Stimulated activated CD4-positive, alpha-beta T cell treated with anti-CD3 and anti-CD28 coated beads, Interleukin-12 subunit alpha, Interleukin-12 subunit beta, amount 100 ng/mL, for 4 hours (primary cell): ENCODE measurements around the gene SLC1A4.
"Not testable (repeated sequence)": the region's sequence is repeated elsewhere in the genome, so short reads cannot be mapped to it uniquely, and the experiment has no call there.

Experiments
- DNase-seq: peaks from one replicate; pipeline ENCODE4 v3.0.0-alpha.2; 2020

The SLC1A4 gene

DNA sequence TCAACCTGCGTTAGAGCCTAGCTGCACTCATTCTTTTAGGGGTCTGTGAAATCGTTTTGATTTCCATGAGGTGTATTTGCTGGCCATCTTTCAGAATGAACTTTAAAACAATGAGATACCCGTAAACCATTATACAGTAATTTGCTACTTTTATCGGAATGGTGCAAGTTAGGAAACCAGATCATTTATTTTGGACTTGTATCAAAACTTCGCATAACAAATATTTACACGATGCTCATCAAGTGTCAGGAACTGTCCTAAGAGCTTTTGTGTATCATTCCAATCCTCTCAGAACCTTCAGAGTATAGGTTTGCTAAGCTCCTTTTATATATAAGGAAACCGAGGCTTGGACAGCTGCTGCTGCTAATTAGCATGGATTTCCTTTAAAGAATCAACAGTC lies 22.4 kb upstream of the SLC1A4 start:
- no peak for DNase-seq

DNA sequence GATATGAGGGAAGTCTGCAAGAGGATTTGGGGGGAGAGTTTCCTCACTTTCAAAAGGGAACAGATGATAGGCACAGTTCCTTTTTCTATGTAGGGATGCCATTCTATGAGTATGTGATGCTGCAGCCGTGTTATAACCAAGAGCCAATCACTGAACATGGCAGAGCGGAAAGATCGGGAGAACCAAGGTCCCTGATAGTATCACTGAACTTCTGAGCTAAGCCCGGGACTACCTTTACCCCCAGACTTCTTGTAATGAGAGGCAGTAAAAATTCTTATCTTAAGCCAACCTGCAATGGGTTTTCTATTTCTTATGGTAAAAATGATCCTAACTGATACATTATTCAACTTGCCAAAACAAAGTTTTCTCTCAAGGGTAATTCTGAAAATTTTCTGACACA lies 21.6 kb upstream of the SLC1A4 start:
- no peak for DNase-seq

DNA sequence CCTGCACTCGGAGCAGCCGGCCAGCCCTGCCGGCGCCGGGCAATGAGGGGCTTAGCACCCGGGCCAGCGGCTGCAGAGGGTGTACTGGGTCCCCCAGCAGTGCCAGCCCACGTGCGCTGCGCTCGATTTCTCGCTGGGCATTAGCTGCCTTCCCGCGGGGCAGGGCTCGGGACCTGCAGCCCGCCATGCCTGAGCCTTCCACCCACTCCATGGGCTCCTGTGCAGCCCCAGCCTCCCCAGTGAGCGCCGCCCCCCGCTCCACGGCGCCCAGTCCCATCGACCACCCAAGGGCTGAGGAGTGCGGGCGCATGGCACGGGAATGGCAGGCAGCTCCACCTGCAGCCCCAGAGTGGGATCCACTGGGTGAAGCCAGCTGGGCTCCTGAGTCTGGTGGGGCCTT lies 20.1 kb upstream of the SLC1A4 start:
- not testable (repeated sequence) for DNase-seq

DNA sequence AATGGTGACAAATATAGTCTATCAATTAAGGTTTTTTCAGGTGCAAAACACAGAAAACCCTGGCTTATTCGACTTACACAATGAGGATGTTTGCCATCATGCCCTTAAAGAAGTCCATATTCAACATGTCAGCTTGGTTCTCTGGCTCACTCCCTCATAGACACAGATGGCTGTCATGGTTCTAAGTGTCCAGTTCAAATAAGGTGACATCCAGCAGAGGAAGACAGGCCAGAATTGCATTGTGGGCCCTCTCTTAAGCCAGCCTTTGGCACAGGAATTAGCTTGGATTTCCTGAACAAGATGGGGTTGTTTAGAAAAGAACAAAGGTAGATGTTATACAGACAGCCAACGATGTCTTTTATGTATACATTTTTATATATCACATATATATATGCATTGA lies 18.7 kb upstream of the SLC1A4 start:
- no peak for DNase-seq

DNA sequence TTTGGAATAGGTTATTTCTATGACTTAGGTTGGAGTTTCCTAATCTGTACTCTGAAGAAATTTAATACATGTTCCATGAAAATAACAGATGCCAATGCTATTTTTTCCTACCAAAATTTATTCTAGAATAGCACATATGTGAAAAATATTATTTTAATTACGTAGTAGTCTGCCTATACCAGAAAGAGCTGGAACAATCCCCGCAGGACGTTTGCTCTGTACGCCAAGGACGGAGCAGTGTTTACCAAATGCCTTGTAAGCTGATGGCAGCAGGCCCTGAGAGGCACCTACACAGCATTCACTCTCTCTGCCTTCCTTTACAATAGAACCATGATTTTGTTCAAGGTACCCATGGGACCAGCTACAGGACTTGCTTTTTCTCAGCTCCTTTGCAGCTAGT lies 16.8 kb upstream of the SLC1A4 start:
- DNase-seq, result no peak

DNA sequence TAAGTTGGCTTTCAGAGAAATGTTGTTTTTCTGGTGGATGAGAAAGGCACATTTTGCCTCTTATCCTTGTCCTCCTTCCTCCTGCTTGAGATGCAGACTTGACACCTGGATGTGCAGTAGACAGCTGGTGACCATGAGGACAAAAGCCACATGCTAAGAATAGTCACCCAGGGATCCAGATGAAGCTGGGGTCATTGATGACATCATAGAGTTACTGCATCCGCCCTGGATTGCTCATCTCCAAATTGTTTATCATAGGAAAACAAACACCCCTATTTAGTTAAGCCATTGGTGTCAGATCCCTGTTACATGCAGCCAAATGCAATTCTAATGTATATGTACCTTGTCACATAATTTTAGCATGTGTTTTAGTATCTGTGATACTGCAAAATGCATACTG lies 16.3 kb upstream of the SLC1A4 start:
- no peak for DNase-seq

DNA sequence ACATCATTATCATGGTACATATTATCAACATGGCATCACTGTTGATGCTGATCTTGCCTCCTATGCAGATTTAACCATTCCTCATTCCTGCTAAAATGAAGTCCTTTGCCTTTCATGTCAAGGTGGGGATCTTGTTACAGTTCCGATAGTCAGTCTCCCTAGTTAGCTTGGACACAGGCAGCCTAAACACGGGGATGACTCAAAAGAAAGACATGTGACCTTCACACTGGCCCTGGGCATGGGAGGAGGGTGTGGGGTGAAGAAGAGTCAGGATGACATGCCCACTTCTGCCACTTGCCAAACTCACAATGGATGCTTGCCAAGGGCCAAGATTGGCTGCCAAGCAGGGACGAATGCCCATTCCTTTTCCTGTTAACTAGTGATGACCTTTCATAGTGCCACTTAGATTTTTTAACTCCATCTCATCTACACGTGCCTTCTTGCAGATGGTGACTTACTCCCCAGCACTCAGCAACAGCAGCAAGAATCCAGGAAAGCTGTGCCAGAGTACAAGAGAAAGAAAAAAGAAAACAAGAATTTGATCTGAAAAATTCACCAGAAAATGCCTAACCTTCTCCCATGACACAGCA lies 13.9 kb upstream of the SLC1A4 start:
- DNase-seq, result no peak

DNA sequence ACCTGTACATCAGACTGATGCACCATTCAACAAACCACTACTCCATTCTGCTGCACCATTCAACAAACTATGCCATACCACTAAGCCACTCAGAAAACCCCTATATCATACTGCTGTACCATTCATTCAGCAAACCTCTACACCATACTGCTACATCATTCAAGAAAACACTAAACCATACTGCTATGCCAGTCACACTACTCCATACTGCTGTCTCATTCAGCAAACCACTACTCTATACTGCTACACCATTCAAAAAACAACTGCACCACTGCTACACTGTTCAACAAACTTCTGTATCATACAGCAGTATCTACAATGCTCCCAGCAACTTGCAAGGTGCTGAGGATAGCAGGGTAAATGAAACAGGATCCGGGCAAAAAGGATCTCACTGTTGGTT lies 12.9 kb upstream of the SLC1A4 start:
- DNase-seq, result no peak

- no peak for DNase-seq
Measured at GRCh38 chr2:64978514-64979268, 10.5 kb upstream of the SLC1A4 start.

- DNase-seq, result no peak
Measured at GRCh38 chr2:64979744-64980143, 9.5 kb upstream of the SLC1A4 start.

DNA sequence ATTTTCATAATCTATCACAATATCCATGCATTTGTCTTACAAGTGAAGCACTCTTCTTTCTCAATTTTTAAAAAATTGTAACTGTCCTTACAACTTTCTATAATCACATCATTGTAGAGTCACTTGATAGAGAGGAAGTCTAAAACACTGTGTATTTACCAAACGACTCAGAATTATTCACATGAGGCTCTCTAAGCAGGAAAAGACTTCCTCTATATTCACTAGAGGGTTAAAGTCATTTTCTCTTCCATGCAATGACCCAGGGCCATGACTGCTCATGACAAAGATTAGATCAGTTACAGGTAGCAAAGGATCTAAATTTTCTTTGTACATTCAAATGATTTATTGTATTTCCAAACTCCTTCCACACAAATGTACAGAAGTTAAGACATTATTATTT lies 9.0 kb upstream of the SLC1A4 start:
- DNase-seq, result no peak

GRCh38 chr2:64982311-64982857 lies 6.8 kb upstream of the SLC1A4 start:
- no peak for DNase-seq

- no peak for DNase-seq
Measured at GRCh38 chr2:64982932-64983331, 6.3 kb upstream of the SLC1A4 start.

- no peak for DNase-seq
Measured at GRCh38 chr2:64985447-64985846, 3.8 kb upstream of the SLC1A4 start.

DNA sequence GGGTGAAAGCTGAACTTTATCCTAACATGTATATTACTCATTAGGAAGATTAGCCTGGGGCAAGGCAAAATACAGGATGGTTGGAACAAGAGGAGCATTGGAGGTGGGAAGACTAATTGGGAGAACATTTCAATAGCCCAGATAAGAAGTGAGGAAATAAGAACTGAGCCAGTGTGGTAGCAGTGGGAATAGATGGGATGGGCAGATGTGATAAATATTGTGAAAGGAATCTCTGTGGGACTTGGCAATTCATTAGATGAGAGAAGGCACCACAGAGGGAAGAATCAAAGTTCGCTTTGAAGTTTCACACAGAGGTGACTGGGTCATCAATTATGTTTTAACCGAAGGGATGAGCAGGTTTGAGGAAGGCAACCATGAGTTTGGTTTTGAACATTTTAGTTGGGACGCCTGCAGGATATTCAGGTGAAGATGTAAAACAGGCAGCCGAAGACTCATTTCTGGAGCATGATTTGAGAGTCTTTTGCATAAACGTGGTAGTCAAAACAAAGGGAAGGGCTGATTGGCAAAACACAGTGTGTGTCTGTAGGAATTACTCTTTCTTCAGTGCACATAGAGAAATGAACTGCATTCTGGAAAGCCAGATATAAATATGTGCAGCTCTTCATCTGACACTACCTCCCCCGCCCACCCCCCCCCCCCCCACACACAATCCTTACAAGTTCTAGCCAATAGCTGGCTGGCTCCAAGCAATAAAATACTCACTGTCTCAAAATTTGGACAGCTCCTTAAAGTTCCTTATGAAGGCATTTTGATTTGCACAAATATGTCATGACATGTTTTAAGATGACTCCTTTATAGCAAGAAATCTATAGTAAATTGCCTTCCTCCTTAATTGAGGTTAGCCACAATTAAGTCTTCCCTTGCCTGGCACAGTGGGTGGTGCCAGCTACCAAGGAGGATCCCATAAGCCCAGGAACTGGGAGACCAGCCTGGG lies 1.9 kb upstream of the SLC1A4 start:
- DNase-seq, result no peak

GRCh38 chr2:64987956-64988419 lies 1.2 kb upstream of the SLC1A4 start:
- no peak for DNase-seq

DNA sequence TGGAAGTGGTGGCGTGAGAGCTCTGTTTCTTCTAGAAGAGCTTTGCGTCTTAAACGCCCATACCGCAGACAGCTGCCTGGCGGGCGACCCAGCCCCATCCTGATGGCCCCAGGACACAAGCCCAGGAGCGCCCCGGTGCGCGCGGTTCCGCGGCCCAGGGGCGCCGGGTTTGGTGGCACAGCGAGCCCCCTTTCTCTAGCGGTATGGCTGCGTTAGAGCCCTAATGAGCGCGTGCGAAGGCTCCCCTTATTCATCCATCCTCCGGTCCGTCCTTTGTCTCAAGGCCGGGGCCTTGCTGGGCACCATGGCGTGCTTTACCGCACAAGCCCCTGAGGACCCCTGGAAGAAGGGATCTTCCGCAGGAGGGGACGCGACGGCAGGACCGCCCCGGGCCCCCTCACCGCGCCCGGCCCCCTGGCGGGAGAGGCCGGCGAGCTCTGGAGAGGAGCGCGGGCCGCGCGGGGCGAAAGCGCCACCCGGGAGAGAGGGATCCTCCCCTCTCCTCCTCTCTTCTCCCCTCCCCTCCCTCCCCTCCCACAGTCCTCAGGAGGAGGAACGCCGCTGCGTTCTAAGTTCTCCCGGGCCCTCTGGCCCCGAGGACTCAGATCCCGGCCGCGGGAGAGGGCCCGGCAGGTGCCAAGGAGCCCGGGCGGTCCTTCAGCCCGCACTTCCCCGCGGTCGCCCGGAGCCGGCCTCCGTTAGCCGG lies 626 bp upstream of the SLC1A4 start:
- peak; percentile 37 for DNase-seq

GRCh38 chr2:64989982-64990614 lies 899 bp downstream of the SLC1A4 start:
- no peak for DNase-seq

- no peak for DNase-seq
Measured at GRCh38 chr2:64990876-64991275, 1.7 kb downstream of the SLC1A4 start.

DNA sequence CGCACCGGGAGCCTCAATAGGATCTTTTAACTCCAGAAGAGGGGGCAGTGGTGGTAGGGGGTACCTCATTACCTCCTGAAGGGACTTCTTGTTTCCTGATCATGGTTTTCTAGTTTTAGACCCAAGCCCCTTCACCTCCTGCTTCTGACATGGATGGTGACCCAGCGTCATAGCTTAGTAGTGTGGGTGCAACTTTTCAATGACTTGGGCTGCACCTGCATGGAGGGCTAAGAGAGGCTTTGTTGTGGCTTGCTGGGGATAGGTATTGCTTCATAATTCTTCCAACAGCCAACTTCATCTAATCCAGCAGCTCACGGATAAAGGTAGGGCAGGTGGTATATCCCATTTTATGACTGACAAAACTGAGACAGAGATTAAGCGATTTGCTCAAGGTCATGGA lies 3.0 kb downstream of the SLC1A4 start:
- DNase-seq, result no peak

DNA sequence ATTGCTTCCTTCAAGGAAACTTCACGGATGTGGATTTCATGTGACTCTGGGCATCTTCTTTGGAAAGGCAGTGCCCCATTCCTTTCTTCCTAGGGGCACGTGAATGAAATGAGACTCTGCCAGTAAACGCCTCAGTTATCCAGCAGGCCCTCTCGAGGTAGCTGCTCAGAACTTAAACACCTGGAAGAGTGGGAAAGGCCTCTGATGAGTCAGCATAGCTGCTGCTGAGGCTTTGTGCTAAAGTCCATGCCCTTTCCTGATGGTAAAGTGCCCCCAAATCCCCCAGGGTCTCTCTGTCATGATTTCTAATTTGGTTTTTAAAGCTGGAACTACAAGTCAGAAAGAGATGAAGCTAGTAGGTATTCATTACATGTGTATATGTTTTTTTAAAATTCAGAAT lies 3.8 kb downstream of the SLC1A4 start:
- DNase-seq, result no peak

DNA sequence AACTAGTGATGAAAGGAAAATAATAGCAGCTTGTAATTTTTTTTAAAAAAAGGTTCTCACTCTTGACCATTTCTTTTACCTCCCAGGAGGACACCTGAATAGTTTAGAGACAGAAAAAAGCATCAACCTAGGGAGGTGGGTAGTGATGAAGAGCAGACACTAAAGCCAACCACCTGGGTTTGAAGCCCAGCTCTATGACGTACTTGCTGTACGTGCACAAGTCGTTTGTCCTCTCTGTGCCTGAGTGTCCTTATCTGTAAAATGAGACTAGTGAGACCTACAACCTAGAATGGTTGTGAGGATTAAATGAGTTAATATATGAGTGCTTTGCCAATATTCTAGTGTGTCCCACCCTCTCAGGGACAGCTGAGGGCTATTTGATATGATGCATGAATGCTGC lies 5.8 kb downstream of the SLC1A4 start:
- DNase-seq, result no peak
